ENCODE measurements around the gene UBA52.

The UBA52 gene

GRCh38 chr19:18613589-18614234 is 42.1 kb downstream of the UBA52 start:
- no peak for TF ChIP-seq CTCF (IDR thresholded peaks at IDR 0.05; ENCODE audit: low read length, missing control alignments)
- no peak overlapping the region for H3K4me3 ChIP-seq (replicated peaks; ENCODE audit: low read depth, low read length)
- no peak for DNase-seq (ENCODE audit: low read depth)

GRCh38 chr19:18616023-18616422 is 44.4 kb downstream of the UBA52 start:
- H3K4me3 ChIP-seq (replicated peaks; ENCODE audit: low read depth, low read length): no peak overlapping the region
- no peak for TF ChIP-seq CTCF (IDR thresholded peaks at IDR 0.05; ENCODE audit: low read length, missing control alignments)
- no peak for DNase-seq (ENCODE audit: low read depth)

- H3K4me3 ChIP-seq (replicated peaks; ENCODE audit: low read depth, low read length): no peak overlapping the region
- DNase-seq (ENCODE audit: low read depth): no peak
- no peak for TF ChIP-seq CTCF (IDR thresholded peaks at IDR 0.05; ENCODE audit: low read length, missing control alignments)
These were observed 45.9 kb downstream of the UBA52 start for GRCh38 chr19:18617562-18617961.

- no peak for TF ChIP-seq CTCF (IDR thresholded peaks at IDR 0.05; ENCODE audit: low read length, missing control alignments)
These were observed 46.6 kb downstream of the UBA52 start for GRCh38 chr19:18618236-18618635.

GRCh38 chr19:18620311-18620710 is 48.7 kb downstream of the UBA52 start:
- H3K4me3 ChIP-seq (replicated peaks; ENCODE audit: low read depth, low read length): no peak overlapping the region
- TF ChIP-seq CTCF (IDR thresholded peaks at IDR 0.05; ENCODE audit: low read length, missing control alignments): no peak
- no peak for DNase-seq (ENCODE audit: low read depth)

More at GRCh38 chr19:18618236-18618635, 46.6 kb downstream of the UBA52 start:
- no peak overlapping the region for H3K4me3 ChIP-seq (replicated peaks; ENCODE audit: low read depth, low read length)
- DNase-seq (ENCODE audit: low read depth): no peak

GRCh38 chr19:18620902-18621301 is 49.2 kb downstream of the UBA52 start:
- TF ChIP-seq CTCF (IDR thresholded peaks at IDR 0.05; ENCODE audit: low read length, missing control alignments): no peak
- no peak for DNase-seq (ENCODE audit: low read depth)
- H3K4me3 ChIP-seq (replicated peaks; ENCODE audit: low read depth, low read length): no peak overlapping the region

- DNase-seq (ENCODE audit: low read depth): no peak
- TF ChIP-seq CTCF (IDR thresholded peaks at IDR 0.05; ENCODE audit: low read length, missing control alignments): no peak
- H3K4me3 ChIP-seq (replicated peaks; ENCODE audit: low read depth, low read length): no peak overlapping the region
These were observed 55.2 kb downstream of the UBA52 start for GRCh38 chr19:18626906-18627305.

Measured in fibroblast of pulmonary artery (primary cell).